Measurements from ENCODE around the gene PODNL1.

DNA sequence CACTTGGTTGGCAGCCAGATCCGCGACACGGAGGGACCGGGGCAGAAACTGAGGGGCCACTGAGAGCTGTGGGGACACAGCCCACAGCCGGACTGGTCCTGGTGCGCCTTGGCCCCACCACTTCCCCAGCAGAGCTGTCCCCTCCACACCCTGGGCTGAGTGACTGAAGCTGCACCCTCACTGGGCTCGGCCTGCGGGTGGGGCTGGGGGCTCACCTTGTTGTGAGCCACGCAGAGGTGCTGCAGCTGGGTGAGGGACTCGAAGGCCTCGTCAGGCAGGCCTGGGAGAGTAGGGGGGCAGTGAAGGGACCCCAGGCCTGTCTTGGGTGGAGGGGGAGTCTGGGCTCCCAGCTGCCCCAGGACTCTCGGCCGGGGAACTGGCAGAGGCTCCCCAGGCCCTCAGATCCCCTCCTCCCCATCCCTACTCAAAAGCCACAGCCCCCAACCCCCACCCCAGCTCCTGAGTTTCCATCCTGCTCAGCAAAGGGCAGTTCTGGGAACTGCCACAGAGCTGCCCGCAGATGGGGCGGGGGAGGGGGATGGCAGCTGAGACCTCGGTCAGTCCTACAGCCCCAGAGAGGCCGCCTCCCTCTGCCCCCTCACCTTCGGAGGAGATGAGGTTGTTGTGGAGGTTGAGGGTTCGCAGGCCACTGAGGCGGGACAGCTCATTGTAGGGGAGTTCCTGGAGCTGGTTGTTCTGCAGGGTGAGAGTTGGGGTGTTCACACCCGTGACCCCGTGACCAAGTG lies 2.3 kb downstream of the PODNL1 start:
- TF ChIP-seq, protein P1, sequence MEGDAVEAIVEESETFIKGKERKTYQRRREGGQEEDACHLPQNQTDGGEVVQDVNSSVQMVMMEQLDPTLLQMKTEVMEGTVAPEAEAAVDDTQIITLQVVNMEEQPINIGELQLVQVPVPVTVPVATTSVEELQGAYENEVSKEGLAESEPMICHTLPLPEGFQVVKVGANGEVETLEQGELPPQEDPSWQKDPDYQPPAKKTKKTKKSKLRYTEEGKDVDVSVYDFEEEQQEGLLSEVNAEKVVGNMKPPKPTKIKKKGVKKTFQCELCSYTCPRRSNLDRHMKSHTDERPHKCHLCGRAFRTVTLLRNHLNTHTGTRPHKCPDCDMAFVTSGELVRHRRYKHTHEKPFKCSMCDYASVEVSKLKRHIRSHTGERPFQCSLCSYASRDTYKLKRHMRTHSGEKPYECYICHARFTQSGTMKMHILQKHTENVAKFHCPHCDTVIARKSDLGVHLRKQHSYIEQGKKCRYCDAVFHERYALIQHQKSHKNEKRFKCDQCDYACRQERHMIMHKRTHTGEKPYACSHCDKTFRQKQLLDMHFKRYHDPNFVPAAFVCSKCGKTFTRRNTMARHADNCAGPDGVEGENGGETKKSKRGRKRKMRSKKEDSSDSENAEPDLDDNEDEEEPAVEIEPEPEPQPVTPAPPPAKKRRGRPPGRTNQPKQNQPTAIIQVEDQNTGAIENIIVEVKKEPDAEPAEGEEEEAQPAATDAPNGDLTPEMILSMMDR (IDR thresholded peaks at IDR 0.05; ENCODE audit: poor library complexity) = no peak
- TF ChIP-seq EZH2 (IDR thresholded peaks at IDR 0.05; ENCODE audit: borderline replicate concordance) (no peak), EZH2phosphoT487 (IDR thresholded peaks at IDR 0.05; ENCODE audit: low read depth, severe bottlenecking, unreplicated experiment) (no peak)
